ENCODE data around the gene BTN1A1.

- TF ChIP-seq CTCF (IDR thresholded peaks at IDR 0.05) (no peak), POLR2A (IDR thresholded peaks at IDR 0.05) (no peak)
Observed at GRCh38 chr6:26487466-26487865, 12.6 kb upstream of the BTN1A1 start.
